Ishikawa (cell line): ENCODE data around the gene PTCH1.

Experiments
- CEBPB ChIP-seq: IDR thresholded peaks from 2 replicates; pipeline ENCODE4 v1.6.1; 2012
- CREB1 ChIP-seq: IDR thresholded peaks from 2 replicates; pipeline ENCODE4 v1.6.1; 2012; ENCODE audit warnings: low read depth
- EGR1 ChIP-seq: IDR thresholded peaks from 2 replicates; pipeline ENCODE4 v1.6.1; 2012
- EP300 ChIP-seq: IDR thresholded peaks from 2 replicates; pipeline ENCODE4 v1.6.1; 2012; ENCODE audit warnings: borderline replicate concordance
- FOXM1 ChIP-seq: IDR thresholded peaks from 2 replicates; pipeline ENCODE4 v1.6.1; 2012; ENCODE audit warnings: low read depth, borderline replicate concordance
- MAX ChIP-seq: IDR thresholded peaks from 2 replicates; pipeline ENCODE4 v1.6.1; 2012
- NFIC ChIP-seq: IDR thresholded peaks from 2 replicates; pipeline ENCODE4 v1.6.1; 2012
- RAD21 ChIP-seq: IDR thresholded peaks from 2 replicates; pipeline ENCODE4 v1.6.1; 2012; ENCODE audit warnings: low read depth
- REST ChIP-seq: IDR thresholded peaks from 2 replicates; pipeline ENCODE4 v1.6.1; 2012; ENCODE audit warnings: low read depth, mild to moderate bottlenecking
- TAF1 ChIP-seq: IDR thresholded peaks from 2 replicates; pipeline ENCODE4 v1.6.1; 2012; ENCODE audit warnings: low read depth, mild to moderate bottlenecking
- TCF12 ChIP-seq: IDR thresholded peaks from 2 replicates; pipeline ENCODE4 v1.6.1; 2012; ENCODE audit warnings: low read depth
- TEAD4 ChIP-seq: IDR thresholded peaks from 2 replicates; pipeline ENCODE4 v1.6.1; 2012
- USF1 ChIP-seq: IDR thresholded peaks from 2 replicates; pipeline ENCODE4 v1.6.1; 2012
- YY1 ChIP-seq: IDR thresholded peaks from 2 replicates; pipeline ENCODE4 v1.6.1; 2012; ENCODE audit warnings: low read depth
- ZBTB7A ChIP-seq: IDR thresholded peaks from 2 replicates; pipeline ENCODE4 v1.6.1; 2012; ENCODE audit warnings: low read depth

Gene PTCH1

GRCh38 chr9:95507464-95508241 is 9.1 kb downstream of the PTCH1 start:
- TF ChIP-seq REST (no peak), FOXM1 (no peak), CREB1 (no peak), YY1 (no peak), EGR1 (no peak; the same call in 1 of the 2 replicates), TEAD4 (0 out of 2 replicates have a peak, but pooled peaks have one; percentile 5), TAF1 (0 out of 2 replicates have a peak, but pooled peaks have one; percentile 21), USF1 (no peak), CEBPB (peak; percentile 20; the same call in 1 of the 2 replicates), NFIC (peak; percentile 4; the same call in 1 of the 2 replicates), MAX (no peak), ZBTB7A (0 out of 2 replicates have a peak, but pooled peaks have one; percentile 16), EP300 (peak; percentile 18; the same call in 1 of the 2 replicates), RAD21 (no peak), TCF12 (no peak)

- no peak for TF ChIP-seq CEBPB
- no peak for TF ChIP-seq FOXM1
- TF ChIP-seq RAD21: no peak
- peak; percentile 64 for TF ChIP-seq MAX
- TF ChIP-seq EP300: no peak
- no peak for TF ChIP-seq USF1
- TF ChIP-seq CREB1: no peak
- no peak for TF ChIP-seq NFIC
- 0 out of 2 replicates have a peak, but pooled peaks have one; percentile 12 for TF ChIP-seq ZBTB7A
- no peak for TF ChIP-seq YY1
- no peak for TF ChIP-seq EGR1
- TF ChIP-seq TCF12: peak; percentile 32
- no peak for TF ChIP-seq REST
- peak; percentile 90 for TF ChIP-seq TEAD4
- peak; percentile 11; the same call in 1 of the 2 replicates for TF ChIP-seq TAF1
These were observed 9.9 kb downstream of the PTCH1 start for GRCh38 chr9:95506678-95507463.

GRCh38 chr9:95506428-95506677 is 10.4 kb downstream of the PTCH1 start:
- no peak for TF ChIP-seq EP300
- TF ChIP-seq TAF1: no peak
- TF ChIP-seq YY1: no peak
- no peak for TF ChIP-seq CREB1
- TF ChIP-seq FOXM1: no peak
- TF ChIP-seq TCF12: no peak
- no peak for TF ChIP-seq REST
- no peak for TF ChIP-seq MAX
- TF ChIP-seq NFIC: no peak
- TF ChIP-seq RAD21: no peak
- no peak for TF ChIP-seq USF1
- no peak for TF ChIP-seq TEAD4
- no peak for TF ChIP-seq CEBPB
